Embryonic facial prominence (tissue), 1 donor: Measurements from ENCODE around the gene STXBP6.

Source experiments
- DNase-seq: peaks from one replicate; pipeline ENCODE4 v3.0.0-alpha.2; 2016; ENCODE audit errors: extremely low spot score

The STXBP6 gene

DNA sequence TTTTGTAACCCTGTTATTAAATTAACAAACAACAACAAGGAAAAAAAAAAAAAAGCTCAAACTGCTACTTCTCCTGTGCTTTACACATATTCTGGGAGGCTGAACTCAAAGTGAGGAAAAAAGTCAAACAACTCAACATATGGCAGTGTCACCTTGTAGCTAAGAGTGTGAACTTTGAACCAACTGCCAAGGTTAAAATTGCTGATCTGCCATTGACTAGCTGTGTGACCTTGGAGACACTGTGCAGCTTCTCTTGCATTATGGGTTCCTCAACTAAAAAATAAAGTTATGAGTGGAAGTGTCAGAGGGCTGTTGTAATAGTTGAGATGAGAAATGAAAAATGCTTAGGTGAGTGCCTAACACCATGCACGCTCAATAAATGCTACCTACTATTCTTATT lies 34.2 kb downstream of the STXBP6 start:
- no peak for DNase-seq

DNA sequence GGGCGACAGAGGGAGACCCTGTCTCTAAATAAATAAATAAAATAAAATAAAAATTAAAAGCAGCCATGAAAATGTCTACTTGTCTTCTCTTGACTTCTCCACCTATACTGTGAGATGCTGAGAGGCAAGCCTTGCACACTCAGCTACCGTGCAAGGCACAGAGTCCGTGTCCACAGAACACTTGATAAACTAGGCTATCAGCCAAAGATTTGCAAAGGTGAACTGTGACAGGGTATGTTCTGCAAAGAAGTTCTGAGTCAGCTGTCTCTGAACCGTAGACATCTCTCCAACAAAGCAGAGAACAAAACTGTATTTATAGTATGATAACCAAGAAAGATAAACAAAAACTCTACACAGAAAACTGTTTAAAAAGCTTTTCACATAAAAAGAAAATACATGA lies 35.5 kb downstream of the STXBP6 start:
- DNase-seq, result no peak

DNA sequence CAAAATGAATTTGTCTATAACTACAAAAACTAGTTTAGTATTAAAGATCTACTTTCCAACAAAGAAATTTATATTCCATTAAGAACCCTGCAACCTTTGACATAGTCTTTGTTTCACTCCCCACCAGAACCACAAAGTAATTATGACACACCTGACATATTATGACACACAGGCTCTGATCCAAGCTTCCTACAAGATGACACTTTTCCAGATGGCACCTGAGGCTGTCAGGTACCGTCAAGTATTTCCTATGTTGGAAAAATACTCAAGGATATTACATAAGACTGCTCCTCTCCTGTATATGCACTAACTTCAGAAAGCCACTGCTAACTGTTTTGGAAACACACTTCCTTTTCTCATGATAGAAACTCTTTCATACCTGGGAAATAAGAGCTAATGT lies 38.9 kb downstream of the STXBP6 start:
- DNase-seq, result no peak

DNA sequence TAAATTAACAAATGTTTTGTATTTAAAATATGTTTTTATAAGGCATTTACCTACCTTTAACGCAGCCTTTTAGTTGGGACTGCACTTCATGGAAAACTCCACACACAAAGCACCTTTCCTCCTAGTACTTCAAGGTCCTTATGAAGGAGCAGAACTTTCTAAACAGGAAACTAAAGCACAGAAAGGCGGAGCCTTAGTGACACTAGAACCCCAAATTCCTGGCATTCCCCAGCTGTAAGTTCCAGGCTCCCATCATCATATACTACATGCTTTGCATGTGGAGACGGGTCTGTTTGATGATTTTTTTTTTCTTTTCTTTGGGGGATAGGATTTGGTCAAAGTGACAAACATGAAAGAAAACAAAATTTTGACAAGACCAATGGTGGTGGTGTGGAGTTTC lies 39.5 kb downstream of the STXBP6 start:
- no peak for DNase-seq

DNA sequence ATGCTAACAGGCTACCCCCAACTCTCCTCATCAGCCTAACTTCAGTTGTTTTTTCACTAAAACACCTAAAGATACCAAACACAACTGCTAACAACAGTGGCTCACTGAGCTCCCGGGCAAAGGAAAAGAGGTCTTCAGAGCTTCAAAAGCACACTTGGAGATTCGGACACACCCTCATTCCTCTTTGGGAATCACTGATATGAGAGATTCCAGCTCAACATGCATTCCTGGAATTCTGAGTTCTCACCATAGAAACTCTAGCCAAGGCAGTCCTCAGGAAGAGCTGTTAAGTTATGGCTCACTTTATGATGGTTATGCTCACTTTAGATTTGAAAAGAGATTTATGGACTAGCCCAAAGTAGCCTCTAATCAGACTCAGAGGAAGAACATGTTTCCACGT lies 40.1 kb downstream of the STXBP6 start:
- DNase-seq, result no peak

DNA sequence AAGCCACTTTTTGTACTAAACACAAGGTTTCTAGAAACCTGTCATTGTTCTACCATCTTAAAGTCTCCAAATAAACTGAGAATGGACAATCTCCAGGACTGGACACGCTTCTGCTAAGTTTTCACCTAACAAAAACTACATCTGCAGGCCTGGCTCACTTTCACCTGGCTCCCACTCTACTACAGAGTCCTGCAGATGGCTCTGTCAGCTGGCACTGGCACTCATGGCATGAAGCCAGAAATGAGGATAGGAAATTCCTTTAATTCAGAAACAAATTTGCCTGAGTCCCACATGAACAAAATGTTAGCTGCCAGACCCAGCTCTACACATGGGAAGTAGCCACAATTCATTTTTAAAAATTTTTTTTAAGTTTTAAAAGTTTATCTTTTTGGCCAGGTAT lies 42.1 kb downstream of the STXBP6 start:
- no peak for DNase-seq

DNA sequence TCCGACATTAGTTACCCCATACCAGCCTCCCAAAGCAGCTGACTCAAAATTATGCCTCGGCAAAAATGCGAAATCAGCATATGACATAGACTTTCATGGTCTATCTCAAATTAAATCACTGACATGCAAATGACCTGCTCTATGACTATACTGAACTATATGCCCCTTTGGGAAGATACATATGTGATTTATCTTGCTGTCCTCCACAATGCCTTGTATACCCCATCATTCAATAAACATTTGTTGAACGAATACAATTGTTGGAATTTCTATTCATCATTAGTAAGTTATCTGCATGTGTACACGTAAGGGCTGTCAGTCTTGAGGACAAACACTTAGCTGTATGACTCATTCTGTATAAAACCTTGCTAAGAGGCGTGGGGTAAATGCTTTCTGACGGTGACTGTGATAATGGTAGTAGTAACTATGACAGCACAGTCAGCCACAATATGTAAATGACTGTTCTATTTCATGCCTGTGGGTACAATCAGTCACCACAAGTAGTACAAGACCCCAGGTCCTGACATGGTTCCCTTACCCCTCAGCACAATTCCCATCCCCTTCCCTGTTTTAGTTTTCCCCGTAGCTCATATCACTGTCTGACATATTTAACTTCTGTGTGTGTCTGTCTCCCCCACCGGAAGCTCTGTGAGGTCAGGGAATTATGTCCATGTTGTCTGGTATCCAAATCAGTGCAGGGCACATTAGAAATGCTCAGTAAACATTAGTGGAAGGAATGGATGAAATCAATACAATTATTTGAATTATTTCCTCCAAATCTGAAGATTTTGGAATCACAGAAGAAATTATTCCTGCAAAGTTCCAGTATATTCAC lies 42.8 kb downstream of the STXBP6 start:
- no peak for DNase-seq

DNA sequence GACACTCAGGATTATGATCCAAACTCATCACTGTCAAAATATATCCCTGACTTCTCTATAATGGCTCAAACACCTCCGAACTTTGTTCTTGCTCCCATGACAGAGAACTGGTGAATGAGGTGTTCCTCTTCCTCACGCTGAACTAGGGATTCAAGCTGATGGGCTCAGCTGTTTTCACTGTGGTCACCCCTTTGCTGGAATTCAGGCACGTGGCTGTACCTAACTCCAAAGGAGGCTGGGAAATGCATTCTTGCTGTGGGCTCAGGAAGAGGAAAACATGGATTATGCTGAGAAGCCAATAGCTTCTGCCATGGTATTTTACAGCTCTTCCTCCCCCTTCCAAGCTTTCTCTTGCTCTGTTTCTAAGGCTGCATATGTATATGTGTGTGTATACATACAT lies 43.9 kb downstream of the STXBP6 start:
- DNase-seq, result no peak

DNA sequence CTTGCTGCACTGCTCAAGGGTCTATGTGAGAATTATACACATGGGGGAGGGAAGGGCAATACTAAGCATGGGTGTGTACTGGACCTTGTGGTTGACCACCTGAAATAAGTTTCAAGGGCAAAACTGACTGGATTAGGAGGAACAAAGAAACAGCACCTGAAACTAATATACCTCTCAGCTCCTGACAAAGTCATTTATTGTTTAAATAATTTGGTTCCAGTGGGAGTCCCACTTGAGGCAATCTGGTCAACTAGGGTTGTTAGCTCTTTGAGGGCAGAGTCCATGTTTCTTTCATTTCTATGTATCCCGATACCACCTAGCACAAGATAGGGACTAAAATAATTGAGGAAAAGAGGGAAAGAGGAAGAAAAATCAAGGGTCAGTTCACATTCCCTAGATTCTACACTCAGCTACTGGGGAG lies 45.5 kb downstream of the STXBP6 start:
- no peak for DNase-seq

DNA sequence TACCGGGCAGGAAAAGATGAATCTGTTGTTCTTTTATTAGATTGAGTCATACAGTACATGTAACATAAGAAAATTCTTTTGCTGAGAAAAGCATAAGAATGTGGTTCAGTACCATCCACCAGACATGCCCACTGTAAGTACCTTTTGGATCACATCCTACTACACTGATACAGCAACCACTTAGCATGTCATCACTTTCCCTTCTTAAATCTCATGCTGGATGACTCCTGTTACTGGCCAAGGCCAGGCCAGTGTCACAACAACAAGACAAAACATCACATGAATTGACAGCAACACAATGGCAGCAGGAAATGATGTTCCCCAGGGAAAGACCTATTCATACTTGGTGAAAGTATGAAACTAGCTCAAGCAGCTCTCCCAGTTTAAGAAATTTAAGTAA lies 46.4 kb downstream of the STXBP6 start:
- no peak for DNase-seq

DNA sequence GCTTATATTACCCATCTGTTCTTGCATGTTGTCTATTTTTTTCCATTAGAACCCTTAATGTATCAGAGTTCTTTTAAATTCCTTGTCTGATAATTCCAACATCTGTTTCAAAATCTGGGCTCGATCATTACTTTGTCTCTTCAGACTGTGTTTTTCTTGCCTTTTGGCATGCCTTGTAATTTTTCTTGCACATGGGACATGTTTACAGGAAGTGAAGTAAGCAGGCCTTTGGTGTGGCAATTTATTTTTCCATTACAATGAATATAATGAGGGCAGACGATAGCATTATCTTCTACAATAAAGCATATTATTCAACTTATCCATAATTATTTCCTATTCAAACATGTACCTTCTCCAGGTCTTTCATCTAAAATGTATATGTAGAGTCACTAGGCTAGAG lies 48.3 kb downstream of the STXBP6 start:
- no peak for DNase-seq

DNA sequence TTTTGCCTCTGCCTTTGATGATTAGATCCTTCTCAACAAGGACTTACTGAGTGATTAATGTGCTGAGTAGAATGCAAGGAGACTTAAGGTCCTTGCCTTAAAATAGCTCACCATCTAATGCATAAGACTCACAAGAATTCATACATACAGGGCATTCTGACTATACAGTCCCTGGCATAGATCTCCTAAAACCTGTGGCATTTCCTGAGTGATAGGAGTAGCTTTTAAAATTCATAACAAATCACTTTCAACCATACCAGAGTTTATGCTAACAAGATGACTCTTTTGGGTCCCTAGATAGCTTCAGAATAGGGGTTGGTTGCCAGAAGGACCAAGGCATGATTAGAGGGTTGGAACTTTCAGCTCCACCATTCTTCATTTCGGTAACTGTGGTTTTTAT lies 48.8 kb downstream of the STXBP6 start:
- DNase-seq, result no peak

DNA sequence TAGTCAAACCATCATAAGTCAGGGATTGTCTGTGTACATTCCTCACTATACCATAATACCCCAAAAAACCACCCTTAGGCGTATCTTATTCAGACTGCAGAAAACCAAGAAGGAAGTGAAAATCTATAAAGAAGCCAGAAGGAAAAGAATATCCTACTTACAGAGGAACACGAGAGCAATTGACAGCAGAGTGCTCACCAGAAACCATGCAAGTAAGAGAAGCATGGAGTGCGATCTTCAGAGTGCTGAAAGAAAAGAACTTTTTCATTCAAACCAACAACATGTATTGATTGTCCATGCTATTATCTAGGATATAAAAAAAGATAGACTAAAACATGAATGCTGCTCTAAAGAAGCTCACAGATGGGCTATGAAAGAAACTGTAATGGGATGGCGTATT lies 50.8 kb downstream of the STXBP6 start:
- DNase-seq, result no peak

DNA sequence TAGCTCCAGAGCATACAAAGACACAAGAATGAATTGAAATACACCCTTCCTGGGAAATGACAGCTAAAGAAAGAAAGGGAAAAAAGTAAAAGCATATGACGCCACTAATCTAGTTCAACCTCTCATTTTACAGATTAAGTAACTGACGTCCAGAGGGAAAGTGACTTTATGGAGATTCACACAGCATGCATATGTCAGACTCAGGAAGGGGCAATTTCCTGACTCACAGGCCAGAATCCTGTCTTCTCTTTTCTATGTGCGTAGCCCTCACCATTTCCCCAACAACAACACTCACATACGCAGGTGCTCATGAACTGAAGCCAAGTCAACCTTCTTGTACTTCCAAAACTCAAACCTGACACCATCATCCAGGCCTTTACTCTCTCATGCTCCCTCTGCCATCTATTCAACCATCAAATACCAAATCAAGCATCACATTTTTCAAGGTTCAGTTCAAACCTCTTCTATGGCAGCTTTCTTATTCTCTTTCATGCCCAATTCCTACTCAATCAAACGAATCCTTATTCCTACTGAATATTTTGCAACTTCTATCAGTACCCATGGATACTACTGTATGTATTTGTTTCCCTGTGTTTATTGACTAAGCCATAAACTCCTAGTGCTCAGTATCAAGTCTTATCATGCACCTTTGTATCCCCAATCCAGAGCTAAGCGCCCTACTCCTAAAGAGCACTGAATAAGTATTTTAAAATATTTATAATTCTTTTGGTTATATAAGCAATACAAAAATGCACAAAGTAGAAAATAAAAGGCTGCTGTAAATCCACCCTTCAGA lies 52.8 kb downstream of the STXBP6 start:
- no peak for DNase-seq

DNA sequence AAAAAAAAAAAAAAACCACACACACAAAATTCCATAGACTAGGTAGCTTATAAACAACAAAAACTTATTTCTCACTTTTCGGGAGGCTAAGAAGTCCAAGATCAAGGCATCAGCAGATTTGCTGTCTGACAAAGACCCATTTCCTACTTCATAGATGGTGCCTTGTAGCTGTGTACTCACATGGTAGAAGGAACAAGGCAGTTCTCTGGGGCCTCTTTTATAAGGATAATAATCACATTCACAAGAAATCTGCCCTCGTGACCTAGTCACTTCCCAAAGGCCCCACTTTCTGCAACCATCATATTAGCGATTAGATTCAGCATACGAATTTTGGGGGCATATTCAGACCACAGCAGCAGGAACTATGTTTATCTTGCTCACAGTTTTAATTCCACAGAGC lies 54.9 kb downstream of the STXBP6 start:
- no peak for DNase-seq

DNA sequence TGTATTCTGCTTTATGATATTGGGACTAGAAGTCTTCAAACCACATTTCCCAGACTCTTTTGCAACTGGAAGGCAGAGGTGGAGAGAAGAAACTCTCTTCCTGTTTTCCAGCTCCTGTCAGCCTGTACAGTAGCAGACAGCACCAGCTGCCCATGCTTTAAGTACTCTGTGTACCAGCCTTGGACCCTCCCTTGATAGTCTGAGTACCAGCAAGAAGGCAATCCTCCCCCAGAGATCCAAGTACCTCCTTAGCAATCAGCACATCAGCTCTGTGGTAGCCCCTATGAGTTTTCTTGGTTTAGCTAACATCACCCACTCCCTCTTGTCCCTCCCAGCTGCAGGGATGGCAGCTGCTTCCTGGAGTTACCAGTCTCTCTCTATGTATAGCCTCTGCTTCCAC lies 56.3 kb downstream of the STXBP6 start:
- no peak for DNase-seq

DNA sequence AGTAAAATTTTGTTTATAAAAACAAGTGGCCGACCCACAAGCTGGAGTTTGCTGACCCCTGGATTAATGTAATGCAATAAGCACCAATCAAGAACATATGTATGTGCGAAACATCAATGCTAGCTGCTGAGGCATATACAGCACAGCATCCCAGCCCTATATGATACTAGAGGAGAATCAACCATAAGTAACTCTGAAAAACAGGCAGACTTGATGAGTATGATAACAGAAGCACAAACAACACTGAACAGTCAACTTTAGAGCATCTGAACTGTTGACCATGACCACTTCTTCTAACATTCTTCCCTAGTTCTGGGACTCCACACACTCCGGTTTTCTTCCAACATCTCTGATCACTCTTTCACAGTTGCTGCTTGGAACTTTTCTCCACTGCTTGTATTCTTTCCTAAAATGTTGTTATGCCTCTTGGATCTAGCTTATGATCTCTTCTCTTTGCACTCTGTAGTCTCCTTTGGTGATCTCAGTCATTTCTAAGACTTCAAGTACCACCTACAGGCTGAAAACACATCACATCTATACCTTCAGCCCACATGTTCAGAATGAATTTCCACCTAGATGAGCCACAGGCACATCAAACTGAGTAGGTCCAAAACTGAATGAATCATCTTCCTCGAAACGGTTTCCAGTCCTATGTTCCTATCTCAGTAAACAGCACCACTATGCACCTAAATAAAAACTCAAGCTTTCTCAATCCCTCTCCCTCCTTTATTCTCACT lies 57.2 kb downstream of the STXBP6 start:
- no peak for DNase-seq

DNA sequence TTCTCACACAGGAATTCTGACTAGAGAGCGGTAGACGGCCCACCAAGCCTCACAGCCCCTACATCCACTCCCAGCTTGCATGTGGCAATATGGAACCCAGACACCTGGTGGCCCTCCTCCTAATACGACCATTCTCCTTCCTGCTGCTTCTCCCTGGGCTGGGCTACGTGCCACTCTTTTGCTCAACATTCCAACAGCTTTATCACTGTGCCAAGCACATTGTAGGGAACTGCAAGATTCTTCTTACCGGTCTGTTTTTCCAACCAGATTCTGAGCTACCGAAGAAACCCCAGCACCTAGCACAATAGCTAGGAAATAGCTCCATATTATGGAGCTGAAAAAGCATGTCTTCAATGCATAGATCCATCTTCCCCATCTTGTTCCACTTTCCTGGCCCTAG lies 58.1 kb downstream of the STXBP6 start:
- DNase-seq, result no peak

DNA sequence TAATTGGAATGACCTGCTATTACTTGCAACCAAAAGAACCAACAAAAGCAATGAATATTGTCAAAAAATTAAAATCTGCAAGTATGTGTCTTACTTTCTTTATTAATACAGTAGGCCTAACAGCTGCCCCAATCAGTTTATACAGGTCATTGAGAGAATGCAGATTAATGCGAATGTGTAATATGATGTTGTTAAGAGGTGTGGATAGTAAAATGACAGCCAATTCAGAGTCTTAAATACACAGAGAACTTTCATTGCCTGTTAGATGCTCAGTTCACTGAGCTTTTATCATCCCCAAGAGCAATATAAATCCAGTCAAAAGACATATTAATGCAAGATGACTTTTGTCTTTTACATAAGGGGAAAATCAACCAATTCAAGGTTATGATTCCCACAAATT lies 58.7 kb downstream of the STXBP6 start:
- no peak for DNase-seq

DNA sequence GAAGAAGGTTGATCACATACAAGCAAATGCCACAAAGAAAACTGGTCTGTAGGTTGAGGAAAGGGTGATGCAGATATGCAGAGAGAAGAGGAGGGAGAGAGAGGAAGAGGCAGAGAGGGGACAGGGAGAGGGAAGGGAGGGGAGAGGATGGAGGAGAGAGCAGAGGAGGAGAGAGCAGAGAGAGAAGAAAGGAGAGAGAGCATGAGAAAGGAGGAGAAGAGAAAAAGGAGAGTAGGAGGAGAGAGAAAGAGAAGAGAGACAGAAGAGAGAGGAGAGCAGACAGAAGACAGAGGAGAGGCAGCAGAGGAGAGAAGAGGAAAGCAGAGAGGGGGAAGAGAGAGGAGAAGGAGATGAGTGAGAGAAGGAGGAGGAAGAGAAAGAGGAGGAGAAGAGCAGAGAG lies 59.2 kb downstream of the STXBP6 start:
- no peak for DNase-seq

DNA sequence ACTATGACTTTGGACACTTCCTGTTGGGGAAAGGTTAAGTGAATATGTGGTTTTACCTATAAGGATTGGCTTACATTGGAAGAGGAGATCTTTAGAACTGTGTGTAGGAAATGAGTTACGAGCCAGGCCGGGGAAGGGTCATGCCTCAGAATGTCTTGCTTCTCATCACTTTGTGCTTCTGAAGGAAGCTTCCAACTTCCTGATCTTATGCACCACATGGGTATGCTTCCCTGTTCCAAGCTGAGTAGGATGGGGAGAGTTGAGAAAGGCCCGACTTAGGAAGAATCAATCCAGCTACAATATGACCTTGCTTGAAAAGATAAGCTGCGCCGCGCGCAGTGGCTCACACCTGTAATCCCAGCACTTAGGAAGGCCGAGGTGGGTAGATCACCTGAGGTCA lies 59.9 kb downstream of the STXBP6 start:
- no peak for DNase-seq

DNA sequence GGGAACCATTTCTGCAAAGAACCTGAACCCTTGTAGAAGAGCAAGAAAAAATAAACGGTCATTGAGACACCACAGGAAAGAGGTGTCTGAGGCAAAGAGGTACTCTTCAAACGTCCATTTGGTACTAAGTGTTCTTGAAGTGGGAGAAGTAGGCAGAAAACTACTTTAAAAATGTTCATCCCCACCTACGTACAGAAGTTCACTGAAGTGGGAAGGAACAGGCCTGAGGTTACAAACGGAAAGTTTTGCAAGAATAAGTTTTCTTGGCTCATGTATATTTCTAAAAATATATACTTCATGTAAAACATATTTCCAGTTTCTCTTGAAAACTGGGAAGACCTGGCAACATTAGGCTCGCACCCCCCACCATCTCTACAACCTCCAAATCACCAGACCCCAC lies 61.2 kb downstream of the STXBP6 start:
- no peak for DNase-seq
